GM20000 (cell line): ENCODE data around the gene MTHFD1L.
"Not testable (repeated sequence)": the region's sequence is repeated elsewhere in the genome, so short reads cannot be mapped to it uniquely, and the experiment has no call there.

Experiments used
- DNase-seq: peaks from one replicate; pipeline ENCODE4 v3.0.0; 2012; ENCODE audit warnings: low spot score
- CTCF ChIP-seq: IDR thresholded peaks from 2 replicates; pipeline ENCODE4 v1.5.1; 2012; ENCODE audit warnings: mild to moderate bottlenecking, control low read depth; ENCODE audit errors: extremely low read depth, missing control alignments

The MTHFD1L gene

GRCh38 chr6:151036869-151037680, 171.6 kb downstream of the MTHFD1L start:
- no peak for TF ChIP-seq CTCF

GRCh38 chr6:151038616-151039015, 173.1 kb downstream of the MTHFD1L start:
- TF ChIP-seq CTCF = no peak
- DNase-seq = no peak

More at GRCh38 chr6:151036869-151037680, 171.6 kb downstream of the MTHFD1L start:
- DNase-seq = no peak

GRCh38 chr6:151040888-151041521, 175.5 kb downstream of the MTHFD1L start:
- not testable (repeated sequence) for DNase-seq

GRCh38 chr6:151041686-151042085, 176.2 kb downstream of the MTHFD1L start:
- DNase-seq = no peak
- TF ChIP-seq CTCF = no peak

- not testable (repeated sequence) for DNase-seq
Measured at GRCh38 chr6:151042911-151043330, 177.4 kb downstream of the MTHFD1L start.

GRCh38 chr6:151043944-151044343, 178.4 kb downstream of the MTHFD1L start:
- DNase-seq = no peak
- no peak for TF ChIP-seq CTCF

GRCh38 chr6:151044465-151045441, 179.3 kb downstream of the MTHFD1L start:
- TF ChIP-seq CTCF = no peak
- no peak for DNase-seq

- DNase-seq = not testable (repeated sequence)
Measured at GRCh38 chr6:151045511-151046222, 180.2 kb downstream of the MTHFD1L start.
